ENCODE measurements around the gene BRME1.

- TF ChIP-seq CTCF (conservative IDR thresholded peaks at IDR 0.05): no peak
- no peak for TF ChIP-seq EZH2 (IDR thresholded peaks at IDR 0.05; ENCODE audit: low read depth)
Observed at GRCh38 chr19:13899393-13899792, 6.5 kb downstream of the BRME1 start.
